ENCODE data around the gene TLK1. TPM values are rescaled to one million over a fixed set of nuclear protein-coding genes. Genes with fewer than 3 reads are reported as not detected.

Gene TLK1
- polyA plus RNA-seq, 1 of the 3 experiments (the other 2 are of a cell fraction), result 4.8 TPM

DNA sequence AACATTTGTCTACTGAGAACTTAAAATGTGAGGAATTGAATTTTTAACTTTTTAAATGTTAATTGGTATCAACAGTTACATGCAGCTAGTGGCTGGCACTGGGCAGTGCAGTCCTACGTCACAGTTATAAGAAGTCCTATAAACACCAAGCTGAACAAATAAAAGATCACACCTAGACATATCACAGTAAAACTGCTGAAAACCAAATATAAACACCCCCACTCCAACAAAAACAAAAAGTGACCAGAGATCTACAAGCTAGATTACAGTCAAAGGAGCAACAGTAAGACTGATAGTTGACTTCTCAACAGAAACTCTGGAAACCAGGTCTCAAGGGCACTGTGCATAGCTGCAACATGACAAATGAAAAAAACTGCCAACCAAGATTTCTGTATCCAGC, 19.4 kb downstream of the TLK1 start:
- peaks cover 3 to 7% of the 10 kb centered on the region in 2 experiments; a peak in 3 of 4 replicates for H3K4me1 ChIP-seq (ENCODE audit: control insufficient read depth in 1 of 2, insufficient read depth in 2 of 2, low read depth in 1 of 2, low read length in 1 of 2)
- no peak for DNase-seq
- H3K9ac ChIP-seq, result no peak overlapping the region
- TF ChIP-seq ZBTB33 (IDR thresholded peaks at IDR 0.05; ENCODE audit: borderline replicate concordance, low read depth), result no peak
- TF ChIP-seq GABPA (IDR thresholded peaks at IDR 0.05; ENCODE audit: low read depth), result no peak
- TF ChIP-seq CTCF (IDR thresholded peaks at IDR 0.05), result peak; percentile 24; the same call in 1 of the 2 replicates
- no peak for TF ChIP-seq MXI1 (IDR thresholded peaks at IDR 0.05; ENCODE audit: low read depth, low read length)
- TF ChIP-seq, protein P1, sequence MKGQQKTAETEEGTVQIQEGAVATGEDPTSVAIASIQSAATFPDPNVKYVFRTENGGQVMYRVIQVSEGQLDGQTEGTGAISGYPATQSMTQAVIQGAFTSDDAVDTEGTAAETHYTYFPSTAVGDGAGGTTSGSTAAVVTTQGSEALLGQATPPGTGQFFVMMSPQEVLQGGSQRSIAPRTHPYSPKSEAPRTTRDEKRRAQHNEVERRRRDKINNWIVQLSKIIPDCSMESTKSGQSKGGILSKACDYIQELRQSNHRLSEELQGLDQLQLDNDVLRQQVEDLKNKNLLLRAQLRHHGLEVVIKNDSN (IDR thresholded peaks at IDR 0.05; ENCODE audit: borderline replicate concordance, low read depth), result no peak
- no peak overlapping the region for H3K27ac ChIP-seq (ENCODE audit: low read depth in 2 of 2, low read length in 1 of 2)
- no peak overlapping the region for H3K4me2 ChIP-seq
- H3K4me3 ChIP-seq (ENCODE audit: low read depth in 2 of 2, low read length in 1 of 2), result no peak overlapping the region
- no peaks in the 10 kb centered on the region for H3K9me3 ChIP-seq
- H3F3A ChIP-seq (replicated peaks; ENCODE audit: insufficient read depth), result peaks cover 10% of the 10 kb centered on the region
- H3K36me3 ChIP-seq (replicated peaks in 1 of 2; ENCODE audit: control insufficient read depth in 1 of 2, insufficient read depth in 2 of 2, low read length in 1 of 2), result peaks cover 0 to 4% of the 10 kb centered on the region in 2 experiments
- H4K20me1 ChIP-seq (ENCODE audit: insufficient read depth), result peaks cover 72% of the 10 kb centered on the region
- ChIA-PET CTCF (interaction anchor here (0.9 to 1.2 kb wide), 4 partner anchors 8 to 212 kb away, joined by 3 to 5 read pairs (median 4); no protein-coding TSS in a partner anchor), POLR2A (interaction anchor here (1.1 kb wide), 1 partner anchor 18 kb away, joined by 3 read pairs; no protein-coding TSS in a partner anchor)
- 93% methylated on average over 1 of the region's 1 CpG for WGBS (ENCODE audit: low lambda C conversion rate)
- H3K79me2 ChIP-seq (ENCODE audit: insufficient read depth), result peaks cover 97% of the 10 kb centered on the region
- H2AFZ ChIP-seq (ENCODE audit: low read depth), result no peak overlapping the region
- no peaks in the 10 kb centered on the region for H3K27me3 ChIP-seq (ENCODE audit: insufficient read depth)
- no peaks in the 10 kb centered on the region for H3K9me2 ChIP-seq

DNA sequence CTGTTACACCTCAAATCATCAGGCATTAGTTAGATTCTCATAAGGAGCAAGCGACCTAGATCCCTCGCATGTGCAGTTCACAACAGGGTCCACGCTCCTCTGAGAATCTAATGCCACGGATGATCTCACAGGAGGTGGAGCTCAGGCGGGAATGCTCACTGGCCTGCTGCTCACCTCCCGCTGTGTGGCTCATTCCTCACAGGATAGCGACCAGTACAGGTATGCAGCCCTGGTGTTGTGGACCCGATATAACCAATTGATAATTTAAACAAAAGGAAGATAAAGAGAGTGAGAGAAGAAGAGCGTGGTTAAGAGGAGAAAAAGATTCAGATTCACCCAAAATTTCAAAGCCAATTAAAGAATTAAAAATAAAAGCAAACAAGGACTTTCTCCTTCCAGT, 20.8 kb downstream of the TLK1 start:
- Histone ChIP-seq H3K27me3 (ENCODE audit: insufficient read depth) (no peaks in the 10 kb centered on the region), H3K9me3 (no peaks in the 10 kb centered on the region), H3K4me2 (no peak overlapping the region), H3K36me3 (replicated peaks in 1 of 2; ENCODE audit: control insufficient read depth in 1 of 2, insufficient read depth in 2 of 2, low read length in 1 of 2) (peaks cover 0 to 8% of the 10 kb centered on the region in 2 experiments), H2AFZ (ENCODE audit: low read depth) (no peak overlapping the region), H3K27ac (ENCODE audit: low read depth in 2 of 2, low read length in 1 of 2) (no peak overlapping the region), H3F3A (replicated peaks; ENCODE audit: insufficient read depth) (peaks cover 7% of the 10 kb centered on the region), H3K9ac (no peak overlapping the region), H3K9me2 (no peaks in the 10 kb centered on the region), H3K79me2 (ENCODE audit: insufficient read depth) (peaks cover 97% of the 10 kb centered on the region), H3K4me1 (ENCODE audit: control insufficient read depth in 1 of 2, insufficient read depth in 2 of 2, low read depth in 1 of 2, low read length in 1 of 2) (peaks cover 3 to 8% of the 10 kb centered on the region in 2 experiments; a peak in 3 of 4 replicates), H4K20me1 (ENCODE audit: insufficient read depth) (peaks cover 76% of the 10 kb centered on the region), H3K4me3 (ENCODE audit: low read depth in 2 of 2, low read length in 1 of 2) (no peak overlapping the region)
- DNase-seq, result no peak
- WGBS (ENCODE audit: low lambda C conversion rate), result 94% methylated on average over 9 of the region's 9 CpGs
- ChIA-PET CTCF (interaction anchor here (1.5 to 1.7 kb wide), 2 partner anchors 31 to 276 kb away, joined by 3 to 4 read pairs; no protein-coding TSS in a partner anchor), POLR2A (no interaction called here)
- TF ChIP-seq YY1 (IDR thresholded peaks at IDR 0.05; ENCODE audit: low read depth), result no peak
- TF ChIP-seq FOXJ3 (CRISPR knock-in tag; IDR thresholded peaks at IDR 0.05), result no peak
- no peak for TF ChIP-seq TCF12 (IDR thresholded peaks at IDR 0.05)
- no peak for TF ChIP-seq FOSL2 (IDR thresholded peaks at IDR 0.05; ENCODE audit: borderline replicate concordance, low read depth)
- TF ChIP-seq RFX5 (IDR thresholded peaks at IDR 0.05; ENCODE audit: low read length), result no peak
- TF ChIP-seq GABPA (IDR thresholded peaks at IDR 0.05; ENCODE audit: low read depth), result no peak
- TF ChIP-seq RCOR1 (IDR thresholded peaks at IDR 0.05; ENCODE audit: low read length), result no peak
- TF ChIP-seq EP300 (IDR thresholded peaks at IDR 0.05; ENCODE audit: borderline replicate concordance in 1 of 2, low read depth in 1 of 2, low read length in 1 of 2), result no peak
- no peak for TF ChIP-seq EZH2phosphoT487 (IDR thresholded peaks at IDR 0.05; ENCODE audit: borderline replicate concordance, low read depth)
